HG03565 (cell line): ENCODE results near the gene CLSTN2.

Experiments used
- ATAC-seq: cut with Tn5 transposase; IDR thresholded peaks from one replicate; pipeline ENCODE4 v1.9.1; 2021; ENCODE audit warnings: mild to moderate bottlenecking, moderate library complexity; ENCODE audit not compliant: unreplicated experiment

The CLSTN2 gene

GRCh38 chr3:140145528-140145927 is 210.5 kb downstream of the CLSTN2 start:
- ATAC-seq = no peak

GRCh38 chr3:140146668-140147067 is 211.7 kb downstream of the CLSTN2 start:
- ATAC-seq = no peak

GRCh38 chr3:140147965-140148490 is 213.0 kb downstream of the CLSTN2 start:
- ATAC-seq = no peak

GRCh38 chr3:140148824-140149390 is 213.9 kb downstream of the CLSTN2 start:
- ATAC-seq = no peak

- ATAC-seq = no peak
These were observed 216.3 kb downstream of the CLSTN2 start for GRCh38 chr3:140151321-140151720.

GRCh38 chr3:140152851-140153639 is 218.1 kb downstream of the CLSTN2 start:
- ATAC-seq = no peak

- no peak for ATAC-seq
These were observed 218.8 kb downstream of the CLSTN2 start for GRCh38 chr3:140153736-140154135.

- ATAC-seq = no peak
These were observed 222.2 kb downstream of the CLSTN2 start for GRCh38 chr3:140157161-140157560.

GRCh38 chr3:140159646-140160045 is 224.7 kb downstream of the CLSTN2 start:
- ATAC-seq = no peak

GRCh38 chr3:140160553-140160952 is 225.6 kb downstream of the CLSTN2 start:
- no peak for ATAC-seq

- ATAC-seq = no peak
These were observed 227.6 kb downstream of the CLSTN2 start for GRCh38 chr3:140162551-140162950.

GRCh38 chr3:140163159-140163763 is 228.3 kb downstream of the CLSTN2 start:
- ATAC-seq = no peak

- ATAC-seq = no peak
These were observed 229.2 kb downstream of the CLSTN2 start for GRCh38 chr3:140164156-140164555.

- no peak for ATAC-seq
These were observed 230.1 kb downstream of the CLSTN2 start for GRCh38 chr3:140164922-140165590.

- no peak for ATAC-seq
These were observed 230.8 kb downstream of the CLSTN2 start for GRCh38 chr3:140165781-140166180.

- no peak for ATAC-seq
These were observed 232.0 kb downstream of the CLSTN2 start for GRCh38 chr3:140166861-140167599.

- ATAC-seq = no peak
These were observed 232.8 kb downstream of the CLSTN2 start for GRCh38 chr3:140167600-140168281.

GRCh38 chr3:140170612-140171011 is 235.6 kb downstream of the CLSTN2 start:
- peak; percentile 95 for ATAC-seq

GRCh38 chr3:140176526-140176925 is 241.5 kb downstream of the CLSTN2 start:
- ATAC-seq = no peak

GRCh38 chr3:140177943-140178342 is 243.0 kb downstream of the CLSTN2 start:
- ATAC-seq = peak; percentile 60
